OCI-LY7 (cell line): ENCODE results near the gene NUDT3. TPM values are rescaled to one million over a fixed set of nuclear protein-coding genes. Genes with fewer than 3 reads are reported as not detected.

Experiments used
- BruUV-seq: library from RNA; stranded (reverse); fragments of 400-500 nt; replicated peaks from 2 replicates; lab custom pipeline; 2021; lab: Mats Ljungman, UMichigan
- CTCF ChIA-PET: fragments of 300-600 bp; sonication (Branson Sonifier 250); formaldehyde crosslinking; loops from one replicate; lab custom pipeline; 2022; ENCODE audit warnings: antibody characterized with exemption; ENCODE audit not compliant: unreplicated experiment; lab: Charles Lee
- POLR2A ChIA-PET: fragments of 300-600 bp; sonication (Branson Sonifier 250); formaldehyde crosslinking; loops from one replicate; lab custom pipeline; 2022; ENCODE audit warnings: antibody characterized with exemption; lab: Charles Lee
- DNase-seq: peaks from one replicate; pipeline ENCODE4 v3.0.0-alpha.2; 2015; ENCODE audit warnings: low spot score
- H2AFZ ChIP-seq: fragments of 200-600 bp; sonication (generic), shearing (Covaris generic); 2 replicates; pipeline ENCODE4 v1.6.1; 2014; ENCODE audit warnings: mild to moderate bottlenecking, antibody characterized with exemption, low read length, moderate library complexity
- H3K27ac ChIP-seq: fragments of 200-600 bp; sonication (generic); 2 replicates; pipeline ENCODE4 v1.5.1; 2014; ENCODE audit warnings: mixed run types, low read depth, mild to moderate bottlenecking, moderate library complexity, low read length, inconsistent platforms; ENCODE audit not compliant: poor library complexity, severe bottlenecking
- H3K36me3 ChIP-seq: fragments of 200-600 bp; sonication (generic); 2 replicates; pipeline ENCODE4 v1.6.1; 2014; ENCODE audit warnings: mild to moderate bottlenecking, antibody characterized with exemption, low read length, moderate library complexity, mixed read lengths; ENCODE audit not compliant: insufficient read depth
- H3K4me1 ChIP-seq: fragments of 200-600 bp; sonication (generic); 2 replicates; pipeline ENCODE4 v1.5.1; 2014; ENCODE audit warnings: mild to moderate bottlenecking, low read length; ENCODE audit not compliant: insufficient read depth, poor library complexity, severe bottlenecking
- H3K4me2 ChIP-seq: fragments of 200-600 bp; sonication (generic); 2 replicates; pipeline ENCODE4 v1.6.1; 2014; ENCODE audit warnings: mild to moderate bottlenecking, low read length
- H3K4me3 ChIP-seq: fragments of 200-600 bp; sonication (generic); 2 replicates; pipeline ENCODE4 v1.5.1; 2014; ENCODE audit warnings: mild to moderate bottlenecking, low read depth, low read length; ENCODE audit not compliant: poor library complexity, severe bottlenecking
- H3K79me2 ChIP-seq: fragments of 200-600 bp; sonication (generic); 2 replicates; pipeline ENCODE4 v1.6.1; 2016; ENCODE audit warnings: low read depth, mild to moderate bottlenecking, low read length, moderate library complexity, mixed read lengths; ENCODE audit not compliant: insufficient read depth
- H3K9me2 ChIP-seq: fragments of 200-600 bp; sonication (generic); 2 replicates; pipeline ENCODE4 v1.6.1; 2016; ENCODE audit warnings: mild to moderate bottlenecking, low read length, mixed read lengths; ENCODE audit not compliant: insufficient read depth
- H3K9me3 ChIP-seq: fragments of 200-600 bp; sonication (generic); 2 replicates; pipeline ENCODE4 v1.6.1; 2014; ENCODE audit warnings: mild to moderate bottlenecking, mixed run types, low read length, mixed read lengths
- H4K20me1 ChIP-seq: fragments of 200-600 bp; sonication (generic); 2 replicates; pipeline ENCODE4 v1.6.1; 2014; ENCODE audit warnings: mild to moderate bottlenecking, antibody characterized with exemption, low read length, moderate library complexity, mixed read lengths; ENCODE audit not compliant: insufficient read depth
- EZH2phosphoT487 ChIP-seq: fragments of 200-600 bp; sonication (generic); IDR thresholded peaks from 2 replicates; pipeline ENCODE4 v1.6.1; 2018; ENCODE audit warnings: low read depth, borderline replicate concordance, mild to moderate bottlenecking, mixed run types, antibody characterized with exemption, low read length, moderate library complexity, mixed read lengths
- intact Hi-C: fragments of 100-400 bp; cut with micrococcal nuclease; formaldehyde crosslinking; loops from one replicate; pipeline ENCODE4 v1.10.0; 2022; ENCODE audit not compliant: unreplicated experiment
- total RNA-seq, 2 experiments: library from RNA; depleted of rRNA in 1 of 2; stranded (reverse); fragments of >200 nt in 1 of 2; shearing (Covaris generic) in 1 of 2; gene quantifications; 2 replicates each; pipeline ENCODE4 v1.2.3, GENCODE V29; 2014 to 2022
- TF ChIP-seq, protein P1 (sequence below): fragments of 200-600 bp; sonication (generic); conservative IDR thresholded peaks from 2 replicates; pipeline ENCODE4 v1.5.1; 2014; ENCODE audit warnings: mild to moderate bottlenecking, antibody characterized with exemption, low read length, moderate library complexity, mixed read lengths

The NUDT3 gene
- total RNA-seq, 2 experiments from 2014 or later: 30.7 to 43.0 TPM

- Histone ChIP-seq H3K9me3 (no peaks in the 10 kb centered on the region), H3K36me3 (no peaks in the 10 kb centered on the region), H4K20me1 (no peaks in the 10 kb centered on the region; the same call in 1 of the 2 replicates), H2AFZ (no peak overlapping the region), H3K4me2 (no peak overlapping the region), H3K4me1 (peaks cover 24% of the 10 kb centered on the region), H3K27ac (no peak overlapping the region), H3K4me3 (no peak overlapping the region), H3K79me2 (peaks cover 61% of the 10 kb centered on the region), H3K9me2 (no peaks in the 10 kb centered on the region)
- no TSS peak for BruUV-seq
- intact Hi-C loops: no loop called here
- DNase-seq: no peak
- TF ChIP-seq, protein P1, sequence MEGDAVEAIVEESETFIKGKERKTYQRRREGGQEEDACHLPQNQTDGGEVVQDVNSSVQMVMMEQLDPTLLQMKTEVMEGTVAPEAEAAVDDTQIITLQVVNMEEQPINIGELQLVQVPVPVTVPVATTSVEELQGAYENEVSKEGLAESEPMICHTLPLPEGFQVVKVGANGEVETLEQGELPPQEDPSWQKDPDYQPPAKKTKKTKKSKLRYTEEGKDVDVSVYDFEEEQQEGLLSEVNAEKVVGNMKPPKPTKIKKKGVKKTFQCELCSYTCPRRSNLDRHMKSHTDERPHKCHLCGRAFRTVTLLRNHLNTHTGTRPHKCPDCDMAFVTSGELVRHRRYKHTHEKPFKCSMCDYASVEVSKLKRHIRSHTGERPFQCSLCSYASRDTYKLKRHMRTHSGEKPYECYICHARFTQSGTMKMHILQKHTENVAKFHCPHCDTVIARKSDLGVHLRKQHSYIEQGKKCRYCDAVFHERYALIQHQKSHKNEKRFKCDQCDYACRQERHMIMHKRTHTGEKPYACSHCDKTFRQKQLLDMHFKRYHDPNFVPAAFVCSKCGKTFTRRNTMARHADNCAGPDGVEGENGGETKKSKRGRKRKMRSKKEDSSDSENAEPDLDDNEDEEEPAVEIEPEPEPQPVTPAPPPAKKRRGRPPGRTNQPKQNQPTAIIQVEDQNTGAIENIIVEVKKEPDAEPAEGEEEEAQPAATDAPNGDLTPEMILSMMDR: no peak
- no peak for TF ChIP-seq EZH2phosphoT487
- CTCF ChIA-PET: no interaction called here
- POLR2A ChIA-PET: interaction anchor here (0.7 to 1.6 kb wide), 5 partner anchors 9 to 44 kb away, joined by 3 to 5 read pairs (median 4); no protein-coding TSS in a partner anchor
Measured at GRCh38 chr6:34350137-34350933, 42.1 kb downstream of the NUDT3 start.

GRCh38 chr6:34349211-34349610 lies 43.3 kb downstream of the NUDT3 start:
- ChIA-PET CTCF (no interaction called here), POLR2A (interaction anchor here (1.6 kb wide), 1 partner anchor 10 kb away, joined by 4 read pairs; no protein-coding TSS in a partner anchor)
- BruUV-seq: no TSS peak

More at GRCh38 chr6:34349211-34349610, 43.3 kb downstream of the NUDT3 start:
- Histone ChIP-seq H3K27ac (no peak overlapping the region), H3K4me2 (no peak overlapping the region), H3K79me2 (peaks cover 59% of the 10 kb centered on the region), H3K4me3 (no peak overlapping the region), H3K9me3 (no peaks in the 10 kb centered on the region), H3K36me3 (no peaks in the 10 kb centered on the region), H2AFZ (no peak overlapping the region), H3K9me2 (no peaks in the 10 kb centered on the region), H3K4me1 (peaks cover 24% of the 10 kb centered on the region), H4K20me1 (no peaks in the 10 kb centered on the region; the same call in 1 of the 2 replicates)
- no peak for DNase-seq
- TF ChIP-seq, protein P1: no peak
- TF ChIP-seq EZH2phosphoT487: no peak
- intact Hi-C loops: no loop called here
